OCI-LY3 (cell line): ENCODE data around the gene ROR2.

ENCODE experiments used
- H2AFZ ChIP-seq: fragments of 200-600, 300-600 bp; shearing (Covaris generic); 2 replicates; pipeline ENCODE4 v1.6.0; 2014; ENCODE audit warnings: antibody characterized with exemption, low read depth, low read length
- H3K27ac ChIP-seq: fragments of 200-600, 300-600 bp; sonication (generic); 2 replicates; pipeline ENCODE4 v1.5.1; 2014; ENCODE audit warnings: mild to moderate bottlenecking, low read length, moderate library complexity, mixed read lengths
- H3K27me3 ChIP-seq: fragments of 200-600, 300-600 bp; sonication (generic); 2 replicates; pipeline ENCODE4 v1.6.1; 2014; ENCODE audit warnings: low read depth, low read length, mixed read lengths
- H3K36me3 ChIP-seq: fragments of 200-600, 300-600 bp; sonication (generic); replicated peaks from 2 replicates; pipeline ENCODE3; 2014; ENCODE audit warnings: low read depth, low read length, mixed read lengths
- H3K4me1 ChIP-seq: fragments of 300-600, 200-600 bp; sonication (generic); 2 replicates; pipeline ENCODE4 v1.6.1; 2014; ENCODE audit warnings: low read length, mixed read lengths
- H3K4me2 ChIP-seq: fragments of 200-600, 300-600 bp; sonication (generic); 2 replicates; pipeline ENCODE4 v1.6.1; 2014; ENCODE audit warnings: low read length, mixed read lengths
- H3K4me3 ChIP-seq: fragments of 300-600, 200-600 bp; sonication (generic); 2 replicates; pipeline ENCODE4 v1.5.1; 2014; ENCODE audit warnings: antibody characterized with exemption, mild to moderate bottlenecking, low read length, moderate library complexity
- H3K79me2 ChIP-seq: fragments of 300-600, 200-600 bp; shearing (Covaris generic); 2 replicates; pipeline ENCODE4 v1.6.1; 2014; ENCODE audit warnings: mild to moderate bottlenecking, low read length, mixed read lengths
- H3K9ac ChIP-seq: fragments of 300-600, 200-600 bp; shearing (Covaris generic); 2 replicates; pipeline ENCODE4 v1.6.0; 2014; ENCODE audit warnings: mild to moderate bottlenecking, low read length, moderate library complexity
- H3K9me3 ChIP-seq: fragments of 200-600, 300-600 bp; shearing (Covaris generic); 2 replicates; pipeline ENCODE4 v1.6.1; 2014; ENCODE audit warnings: low read length, mixed read lengths; ENCODE audit not compliant: insufficient read depth
- H4K20me1 ChIP-seq: fragments of 200-600, 300-600 bp; sonication (generic); 2 replicates; pipeline ENCODE4 v1.6.1; 2016; ENCODE audit warnings: low read length, mixed read lengths; ENCODE audit not compliant: insufficient read depth
- CTCF ChIP-seq: fragments of 200-600, 300-600 bp; sonication (generic); IDR thresholded peaks from 2 replicates; pipeline ENCODE4 v1.5.1; 2014; ENCODE audit warnings: antibody characterized with exemption, low read length, low read depth
- EZH2phosphoT487 ChIP-seq: fragments of 200-600 bp; shearing (Covaris generic); IDR thresholded peaks from 2 replicates; pipeline ENCODE4 v1.6.1; 2018; ENCODE audit warnings: antibody characterized with exemption, mixed run types, low read depth

Gene ROR2

GRCh38 chr9:91863469-91863868 is 86.6 kb downstream of the ROR2 start:
- TF ChIP-seq CTCF: no peak
- no peak overlapping the region for H3K27ac ChIP-seq

GRCh38 chr9:91858213-91859030 is 91.6 kb downstream of the ROR2 start:
- TF ChIP-seq CTCF: no peak
- TF ChIP-seq EZH2phosphoT487: no peak
- H2AFZ ChIP-seq: no peak overlapping the region
- H3K9me3 ChIP-seq: no peaks in the 10 kb centered on the region
- H3K27me3 ChIP-seq: no peaks in the 10 kb centered on the region; the same call in 1 of the 2 replicates
- no peak overlapping the region for H3K27ac ChIP-seq
- no peak overlapping the region for H3K9ac ChIP-seq
- no peaks in the 10 kb centered on the region for H3K36me3 ChIP-seq
- no peaks in the 10 kb centered on the region for H3K4me1 ChIP-seq
- H3K79me2 ChIP-seq: no peaks in the 10 kb centered on the region
- no peak overlapping the region for H3K4me3 ChIP-seq
- H3K4me2 ChIP-seq: no peak overlapping the region
- H4K20me1 ChIP-seq: no peaks in the 10 kb centered on the region

More at GRCh38 chr9:91863469-91863868, 86.6 kb downstream of the ROR2 start:
- Histone ChIP-seq H2AFZ (no peak overlapping the region), H3K9me3 (no peaks in the 10 kb centered on the region), H3K4me3 (no peak overlapping the region), H3K27me3 (peaks cover 11% of the 10 kb centered on the region), H3K79me2 (no peaks in the 10 kb centered on the region), H4K20me1 (no peaks in the 10 kb centered on the region), H3K4me2 (no peak overlapping the region), H3K9ac (no peak overlapping the region), H3K36me3 (no peaks in the 10 kb centered on the region), H3K4me1 (no peaks in the 10 kb centered on the region)

GRCh38 chr9:91857291-91858212 is 92.5 kb downstream of the ROR2 start:
- no peak for TF ChIP-seq CTCF
- TF ChIP-seq EZH2phosphoT487: no peak
- Histone ChIP-seq H3K9me3 (no peaks in the 10 kb centered on the region), H3K27ac (no peak overlapping the region), H2AFZ (no peak overlapping the region), H3K4me1 (no peaks in the 10 kb centered on the region), H3K36me3 (no peaks in the 10 kb centered on the region), H4K20me1 (no peaks in the 10 kb centered on the region), H3K27me3 (no peaks in the 10 kb centered on the region), H3K79me2 (no peaks in the 10 kb centered on the region), H3K4me2 (no peak overlapping the region), H3K9ac (no peak overlapping the region), H3K4me3 (no peak overlapping the region)

GRCh38 chr9:91856419-91856818 is 93.6 kb downstream of the ROR2 start:
- Histone ChIP-seq H2AFZ (no peak overlapping the region), H3K9ac (no peak overlapping the region)

More at GRCh38 chr9:91856419-91856818, 93.6 kb downstream of the ROR2 start:
- no peak for TF ChIP-seq CTCF
- no peak for TF ChIP-seq EZH2phosphoT487
- Histone ChIP-seq H3K36me3 (no peaks in the 10 kb centered on the region), H4K20me1 (no peaks in the 10 kb centered on the region), H3K4me3 (no peak overlapping the region), H3K79me2 (no peaks in the 10 kb centered on the region), H3K4me2 (no peak overlapping the region), H3K9me3 (no peaks in the 10 kb centered on the region), H3K27me3 (no peaks in the 10 kb centered on the region), H3K4me1 (no peaks in the 10 kb centered on the region), H3K27ac (no peak overlapping the region)
